ENCODE data around the gene APBA3. TPM values are rescaled to one million over a fixed set of nuclear protein-coding genes. Genes with fewer than 3 reads are reported as not detected.
A peak's percentile ranks its signal among the peaks of the same experiment; 100 is the strongest.

The APBA3 gene
- total and polyA plus RNA-seq, 2 of the 4 experiments (the other 2 are of a cell fraction) = 9.5 to 18.4 TPM

- BruUV-seq (replicated peaks) = no TSS peak
- peak overlapping the region; percentile 70 for H2AK9ac ChIP-seq (replicated peaks; ENCODE audit: low read depth, low read length, poor library complexity)
- dilution Hi-C loops (cut with HindIII; ENCODE audit: low sequenced_read_pairs, unreplicated experiment) (no loop called here), intact Hi-C loops (cut with micrococcal nuclease) (no loop called here), in situ Hi-C loops (cut with MboI; ENCODE audit: low sequenced_read_pairs) (no loop called here)
- H2BK15ac ChIP-seq (ENCODE audit: low read depth, low read length) = no peak overlapping the region
- CTCF ChIA-PET = no interaction called here
- H2BK120ac ChIP-seq (ENCODE audit: low read depth, low read length) = no peak overlapping the region
- no peak for DNase-seq
- no peak overlapping the region for H4K91ac ChIP-seq (ENCODE audit: insufficient read depth, low read depth, low read length)
- H3K79me1 ChIP-seq (ENCODE audit: low read depth in 1 of 2, low read length in 2 of 2) = no peaks in the 10 kb centered on the region
- H3K56ac ChIP-seq (ENCODE audit: extremely low read depth, insufficient read depth, low read length) = no peak overlapping the region
- no peak overlapping the region for H2BK20ac ChIP-seq (ENCODE audit: low read depth, low read length)
- H3K27me3 ChIP-seq (ENCODE audit: control insufficient read depth, insufficient read depth, low read length) = peaks cover 18% of the 10 kb centered on the region
- no peak overlapping the region for H3K9ac ChIP-seq (ENCODE audit: low read depth, low read length)
- H4K5ac ChIP-seq (ENCODE audit: low read depth, low read length) = no peak overlapping the region
- no peak overlapping the region for H3K18ac ChIP-seq (ENCODE audit: low read depth, low read length)
- no peaks in the 10 kb centered on the region for H3K36me3 ChIP-seq (ENCODE audit: control insufficient read depth, insufficient read depth, low read length)
- no peak overlapping the region for H3K23ac ChIP-seq (ENCODE audit: low read depth, low read length)
- no peak for ATAC-seq (ENCODE audit: low read depth)
- H3K9me1 ChIP-seq (ENCODE audit: insufficient read depth, low read length) = no peaks in the 10 kb centered on the region
- no peak overlapping the region for H3K27ac ChIP-seq (ENCODE audit: insufficient read depth, low read length)
- H4K20me1 ChIP-seq (ENCODE audit: insufficient read depth, low read length) = no peaks in the 10 kb centered on the region
- no peak for TF ChIP-seq SMC3 (IDR thresholded peaks at IDR 0.05; ENCODE audit: low read depth, low read length)
- no peak for TF ChIP-seq MAZ (IDR thresholded peaks at IDR 0.05; ENCODE audit: borderline replicate concordance, low read depth, low read length)
- no peaks in the 10 kb centered on the region for H3K9me3 ChIP-seq (ENCODE audit: control insufficient read depth, insufficient read depth, low read length)
- H2BK5ac ChIP-seq (ENCODE audit: low read depth, low read length, poor library complexity, severe bottlenecking) = no peak overlapping the region
- no peak overlapping the region for H3K4me3 ChIP-seq (ENCODE audit: insufficient read depth, low read depth, low read length)
- H4K8ac ChIP-seq (ENCODE audit: low read depth in 2 of 2, low read length in 2 of 2) = no peak overlapping the region
- H3K4ac ChIP-seq (ENCODE audit: low read depth, low read length) = no peak overlapping the region
- no peak overlapping the region for H3K4me2 ChIP-seq (ENCODE audit: low read depth, low read length)
- H2AK5ac ChIP-seq (ENCODE audit: low read depth, low read length) = no peak overlapping the region
- POLR2A ChIA-PET (ENCODE audit: unreplicated experiment) = no interaction called here
- H3K4me1 ChIP-seq (ENCODE audit: control insufficient read depth, insufficient read depth, low read length) = no peaks in the 10 kb centered on the region
- H3K14ac ChIP-seq (replicated peaks; ENCODE audit: low read depth, low read length) = no peak overlapping the region
- 12% methylated on average over 3 of the region's 23 CpGs; no CpG with 5 or more reads in 1 of the 2 experiments for WGBS, 2 experiments (ENCODE audit: extremely low coverage in 2 of 2, insufficient read length in 1 of 2)
- H2AFZ ChIP-seq (replicated peaks; ENCODE audit: low read length, poor library complexity) = peak overlapping the region; percentile 49
Measured at GRCh38 chr19:3712663-3713611, 48.6 kb downstream of the APBA3 start.
